ENCODE measurements around the gene CD99.

DNA sequence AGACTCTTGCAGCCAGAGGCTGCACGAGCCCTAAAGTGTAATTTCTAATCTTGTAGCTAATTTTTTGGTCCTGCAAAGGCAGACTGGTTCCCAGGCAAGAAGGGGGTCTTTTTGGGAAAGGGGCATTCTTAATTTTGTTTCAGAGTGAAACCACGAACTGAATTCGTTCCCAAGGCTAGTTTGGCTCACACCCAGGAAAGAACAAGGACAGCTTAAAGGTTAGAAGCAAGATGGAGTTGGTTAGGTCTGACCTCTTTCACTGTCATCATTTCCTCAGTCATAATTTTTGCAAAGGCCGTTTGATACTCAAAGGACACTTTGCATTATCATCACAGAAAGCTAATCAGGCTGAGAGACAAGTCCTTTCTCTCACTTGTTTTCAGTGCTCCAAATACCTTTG is 91.7 kb downstream of the CD99 start:
- no peak for TF ChIP-seq CTCF (IDR thresholded peaks at IDR 0.05)
- no peak for TF ChIP-seq POLR2A (IDR thresholded peaks at IDR 0.05)

Data from body of pancreas (tissue), 4 donors.